ENCODE data around the gene FAM151A.

FAM151A gene

DNA sequence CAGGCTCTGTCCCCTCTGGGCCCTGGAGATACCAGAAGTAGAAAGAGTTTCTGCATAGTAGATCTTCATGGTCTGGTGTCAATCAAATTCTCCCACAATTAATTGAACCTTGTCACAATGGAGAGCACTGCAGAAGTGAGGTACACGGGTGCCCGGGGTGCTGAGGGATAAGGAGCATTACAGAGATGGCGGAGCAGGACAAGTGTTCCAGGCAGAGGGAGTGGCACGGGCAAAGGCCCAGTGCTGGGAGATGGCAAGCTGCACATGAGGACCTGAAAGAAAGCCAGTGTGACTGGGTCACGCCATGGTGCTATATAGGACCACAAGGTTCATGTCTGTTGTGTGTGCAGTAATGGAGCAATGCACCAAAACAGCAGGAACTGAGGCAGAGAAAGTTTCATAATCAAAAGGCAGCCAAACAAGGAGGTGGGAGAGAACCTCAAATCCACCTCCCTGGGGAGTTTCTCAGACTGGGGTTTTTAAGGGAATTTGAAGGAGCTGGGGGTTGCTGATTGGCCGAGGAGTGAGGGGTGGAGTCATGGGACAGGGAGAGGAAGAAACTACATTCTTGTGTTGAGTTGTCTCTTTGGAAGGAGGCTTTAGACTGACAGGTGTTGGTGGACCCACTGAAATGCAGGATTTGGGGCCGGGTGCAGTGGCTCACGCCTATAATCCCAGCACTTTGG, 47.6 kb downstream of the FAM151A start:
- DNase-seq = no peak

GRCh38 chr1:54575161-54575560, 48.2 kb downstream of the FAM151A start:
- DNase-seq = no peak

DNA sequence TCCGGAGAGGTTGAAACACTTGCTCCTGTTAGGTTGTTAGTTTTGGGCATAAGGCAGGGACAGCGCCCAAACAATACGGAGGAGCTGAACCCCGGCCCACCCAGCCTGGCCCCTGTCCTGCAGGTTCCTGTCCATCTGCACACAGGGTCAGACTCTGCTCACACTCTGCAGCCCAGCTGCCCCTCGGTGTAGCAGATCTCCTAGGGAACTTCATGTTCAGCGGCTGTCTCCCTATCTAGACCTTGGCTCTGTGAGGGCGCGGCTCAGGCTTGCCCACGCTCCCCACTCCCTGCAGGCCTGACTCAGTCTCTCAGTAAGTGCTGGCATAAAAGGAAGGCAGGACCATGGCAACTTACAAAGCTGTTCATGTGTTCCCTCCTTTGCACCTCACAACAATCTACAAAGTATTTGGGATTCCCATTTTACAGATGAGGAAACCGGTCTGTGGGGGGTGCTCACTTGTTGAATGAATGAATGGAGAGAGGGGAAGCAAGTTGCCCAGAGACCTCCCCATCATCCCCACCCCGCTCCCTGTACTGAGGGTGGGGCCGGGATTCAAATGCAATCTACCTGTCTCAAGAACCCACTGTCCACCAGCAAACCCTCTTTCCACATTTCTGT, 49.1 kb downstream of the FAM151A start:
- no peak for DNase-seq

DNA sequence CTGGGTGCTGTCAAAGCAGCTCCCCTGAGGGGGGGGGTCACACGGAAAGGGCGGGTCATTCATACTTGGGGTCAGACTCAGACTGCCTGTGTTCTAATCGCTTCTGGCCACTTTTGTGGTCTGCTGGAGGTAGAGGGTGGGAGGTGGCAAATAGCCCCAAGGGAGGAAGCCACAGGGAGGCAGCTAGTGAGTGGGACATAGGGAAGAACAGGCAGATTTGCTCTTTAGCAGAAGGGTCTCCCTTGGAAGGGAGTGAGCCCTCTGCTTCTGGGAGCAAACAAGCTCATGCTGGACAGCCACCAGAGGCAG, 50.8 kb downstream of the FAM151A start:
- no peak for DNase-seq

DNA sequence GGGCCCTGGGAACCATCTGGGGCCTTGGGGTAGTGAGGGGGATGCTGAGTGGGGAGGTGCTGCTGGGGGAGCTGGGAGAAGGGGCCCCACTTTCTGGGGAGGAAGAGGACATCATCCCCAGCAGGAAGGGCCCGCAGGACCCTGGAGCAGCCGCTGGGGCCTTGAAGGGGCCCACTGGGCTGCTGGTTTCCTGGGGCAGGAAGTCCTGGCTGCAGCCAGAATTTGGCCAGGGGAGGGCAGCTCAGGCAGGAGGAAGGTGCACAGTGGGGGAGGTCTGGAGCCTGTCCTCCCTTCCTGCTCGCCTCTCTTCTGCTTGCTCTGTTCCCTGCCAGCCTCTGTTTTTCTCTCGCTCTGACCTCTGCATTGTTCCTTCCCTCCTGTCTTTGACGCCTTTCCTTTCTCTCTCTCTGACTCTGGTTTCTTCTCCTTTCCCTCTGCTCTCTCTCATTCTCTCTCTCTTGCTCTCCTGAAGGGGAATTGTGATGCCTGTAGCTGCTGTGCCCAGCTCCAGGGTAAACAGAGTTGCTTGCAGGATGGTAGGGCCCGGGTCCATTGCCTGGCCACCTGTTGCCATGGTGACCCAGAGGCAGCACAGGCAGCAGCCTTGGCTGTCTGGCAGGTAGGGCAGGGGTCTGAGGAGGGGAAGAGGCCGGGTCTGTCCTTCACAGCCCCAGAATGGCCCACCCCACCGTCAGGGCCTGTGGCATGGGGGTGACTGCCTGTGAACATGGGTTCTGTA, 51.4 kb downstream of the FAM151A start:
- DNase-seq = no peak

- DNase-seq = no peak
Measured at GRCh38 chr1:54571326-54571725, 52.0 kb downstream of the FAM151A start.

GRCh38 chr1:54570161-54570560, 53.2 kb downstream of the FAM151A start:
- no peak for DNase-seq

GRCh38 chr1:54569339-54569738, 54.0 kb downstream of the FAM151A start:
- DNase-seq = no peak

- DNase-seq = no peak
Measured at GRCh38 chr1:54567961-54568360, 55.4 kb downstream of the FAM151A start.

- no peak for DNase-seq
Measured at GRCh38 chr1:54566438-54567141, 56.7 kb downstream of the FAM151A start.

DNA sequence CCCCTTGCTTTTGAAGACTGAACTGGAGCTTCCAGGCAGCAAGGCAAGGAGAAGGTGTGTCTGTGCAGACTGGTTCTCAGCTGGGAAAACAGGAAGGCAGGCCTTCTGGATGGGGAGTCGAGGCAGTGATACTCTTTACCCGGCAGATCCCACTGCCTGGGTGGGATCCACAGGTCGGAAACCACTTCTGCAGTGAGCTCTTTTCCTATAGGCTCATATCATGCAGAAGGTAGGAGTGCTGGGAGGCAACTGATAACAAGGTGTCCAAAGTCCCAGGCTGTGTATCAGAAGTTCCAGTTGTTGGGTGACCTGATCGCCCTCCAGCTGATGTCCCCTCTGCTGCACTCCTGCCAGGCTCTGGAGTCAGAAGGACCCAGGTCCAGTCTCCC, 58.2 kb downstream of the FAM151A start:
- DNase-seq = no peak

DNA sequence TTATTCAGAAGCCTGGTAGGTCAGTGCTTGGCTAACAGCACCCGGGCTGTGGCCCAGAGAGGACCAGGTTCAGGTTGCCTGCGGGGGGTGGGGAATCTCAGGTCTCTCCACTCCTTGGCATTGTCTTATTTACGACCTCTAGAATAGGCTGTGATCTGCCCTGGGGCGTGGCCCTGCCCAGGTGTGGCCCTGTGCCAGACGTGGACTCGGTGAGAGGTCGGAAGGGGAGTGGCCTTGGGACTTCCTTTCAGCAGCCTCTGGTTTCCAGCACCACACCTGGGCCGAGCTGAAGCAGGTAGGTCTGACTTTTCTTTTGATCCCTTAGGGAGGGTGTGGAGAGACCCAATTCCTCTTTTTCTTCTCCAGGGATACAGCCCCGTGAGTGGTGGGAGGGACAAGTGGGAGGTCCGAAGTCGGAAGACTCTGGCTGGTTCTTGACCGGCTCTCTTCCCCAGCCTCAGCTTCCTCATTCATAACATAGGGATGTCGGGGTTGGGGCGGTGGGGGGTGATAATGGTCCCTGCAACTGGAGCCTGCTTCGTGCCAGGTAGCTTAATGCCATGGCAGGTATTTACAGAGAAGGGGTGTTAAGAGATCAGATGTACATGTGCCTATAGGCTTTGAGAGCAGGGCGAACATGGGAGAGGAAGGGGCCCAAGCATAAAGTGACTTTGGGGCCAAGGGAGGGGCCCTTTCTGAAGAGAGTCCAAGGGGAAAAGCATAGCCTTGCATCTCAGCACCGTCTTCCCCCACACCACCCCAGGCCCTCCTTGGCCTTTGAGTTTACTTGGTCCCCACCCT, 58.8 kb downstream of the FAM151A start:
- no peak for DNase-seq

DNA sequence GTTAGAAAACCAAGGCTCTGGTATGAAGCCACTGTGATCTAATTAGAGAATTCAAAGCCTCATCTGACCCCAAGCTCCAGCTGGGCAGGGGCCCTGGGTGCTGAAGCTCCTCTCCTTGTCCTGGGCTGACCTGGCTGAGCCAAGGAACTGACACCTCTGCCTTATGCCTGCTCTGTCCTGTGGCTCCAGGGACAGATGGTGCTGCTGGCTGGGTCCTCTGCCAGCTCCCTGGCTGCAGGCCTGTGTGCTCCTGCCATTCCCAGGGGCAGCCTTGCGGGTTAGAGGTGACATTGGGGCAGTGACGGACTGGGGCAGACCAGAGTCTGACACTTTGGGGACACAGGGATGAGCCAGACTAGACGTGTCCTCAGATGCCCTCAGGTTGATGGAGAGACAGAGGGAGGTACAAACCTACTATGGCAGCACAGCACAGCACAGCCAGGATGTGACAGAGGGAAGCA, 63.5 kb downstream of the FAM151A start:
- DNase-seq = no peak

Measured in activated effector memory CD4-positive, alpha-beta T cell treated with Interleukin-2 at 50 U/mL for 16 hours (primary cell).